Endothelial cell of umbilical vein (primary cell): Measurements from ENCODE around the gene OSTC. TPM values are rescaled to one million over a fixed set of nuclear protein-coding genes. Genes with fewer than 3 reads are reported as not detected.

Experiments used
- BruUV-seq: library from RNA; stranded (reverse); fragments of 400-500 nt; replicated peaks from 2 replicates; lab custom pipeline; 2021; lab: Mats Ljungman, UMichigan
- CTCF ChIA-PET: fragments of 300-600, 350-600 bp; sonication (Branson Sonifier 250); formaldehyde crosslinking; loops from one replicate; lab custom pipeline; 2021; ENCODE audit warnings: antibody characterized with exemption, inconsistent platforms; lab: Charles Lee
- POLR2A ChIA-PET: fragments of 300-600, 350-600 bp; sonication (Branson Sonifier 250); formaldehyde crosslinking; loops from one replicate; lab custom pipeline; 2021; ENCODE audit warnings: antibody characterized with exemption, inconsistent platforms; lab: Charles Lee
- DNase-seq: peaks from one replicate; pipeline ENCODE4 v3.0.0-alpha.2; 2011; ENCODE audit warnings: low read depth, low spot score
- FAIRE-seq: peaks from 2 replicates; lab custom pipeline; 2011; peaks lifted over from hg19 to GRCh38; lab: Jason Lieb, UNC
- H2AFZ ChIP-seq: 2 replicates; pipeline ENCODE4 v1.6.0; 2012; ENCODE audit warnings: low read depth, low read length, control low read depth, inconsistent platforms
- H3K27ac ChIP-seq: 2 replicates; pipeline ENCODE4 v1.5.1; 2011; ENCODE audit warnings: low read depth, mild to moderate bottlenecking, control low read depth, low read length, moderate library complexity; ENCODE audit not compliant: insufficient read depth
- H3K27me3 ChIP-seq, 2 experiments: 2 replicates each; pipeline versions ENCODE4 v1.6.0 to v1.6.1; 2011; ENCODE audit warnings: low read length in 2 of 2, mixed read lengths in 1 of 2; ENCODE audit not compliant: control insufficient read depth in 2 of 2, insufficient read depth in 2 of 2
- H3K36me3 ChIP-seq, 2 experiments: 2 replicates in 1 of 2; 3 replicates in 1 of 2; pipeline ENCODE4 v1.5.1; 2011; ENCODE audit warnings: low read length in 2 of 2, mild to moderate bottlenecking in 1 of 2, moderate library complexity in 1 of 2; ENCODE audit not compliant: control insufficient read depth in 2 of 2, insufficient read depth in 2 of 2; ENCODE audit errors: extremely low read depth in 1 of 2
- H3K4me1 ChIP-seq: 3 replicates; pipeline ENCODE4 v1.5.1; 2011; ENCODE audit warnings: mild to moderate bottlenecking, low read length; ENCODE audit not compliant: control insufficient read depth, insufficient read depth; ENCODE audit errors: extremely low read depth
- H3K4me2 ChIP-seq: 2 replicates; pipeline ENCODE4 v1.6.1; 2011; ENCODE audit warnings: low read length, control low read depth, mixed read lengths; ENCODE audit not compliant: insufficient read depth
- H3K4me3 ChIP-seq, 3 experiments: fragments of 200-600 bp in 1 of 3; sonication (generic), shearing (Covaris generic) in 1 of 3; replicated peaks in 1 of 3; 2 replicates each; pipeline ENCODE4 v1.5.1; 2011 to 2016; ENCODE audit warnings: control low read depth in 3 of 3, low read length in 3 of 3, mild to moderate bottlenecking in 2 of 3, inconsistent platforms in 1 of 3, low read depth in 1 of 3, moderate library complexity in 1 of 3; ENCODE audit not compliant: insufficient read depth in 1 of 3
- H3K79me2 ChIP-seq: 2 replicates; pipeline ENCODE4 v1.6.0; 2012; ENCODE audit warnings: low read length, inconsistent platforms; ENCODE audit not compliant: control insufficient read depth, insufficient read depth
- H3K9ac ChIP-seq: replicated peaks from 2 replicates; pipeline ENCODE3; 2011; ENCODE audit warnings: low read length, control low read depth; ENCODE audit not compliant: insufficient read depth; ENCODE audit errors: extremely low read depth
- H3K9me1 ChIP-seq: replicated peaks from 3 replicates; pipeline ENCODE4 v1.6.0; 2011; ENCODE audit warnings: mild to moderate bottlenecking, low read length; ENCODE audit not compliant: control insufficient read depth, insufficient read depth; ENCODE audit errors: extremely low read depth
- H3K9me3 ChIP-seq: replicated peaks from 2 replicates; pipeline ENCODE4 v1.5.1; 2012; ENCODE audit warnings: low read length, inconsistent platforms; ENCODE audit not compliant: control insufficient read depth, insufficient read depth
- H4K20me1 ChIP-seq: replicated peaks from 2 replicates; pipeline ENCODE3; 2011; ENCODE audit warnings: mild to moderate bottlenecking, low read length; ENCODE audit not compliant: control insufficient read depth, insufficient read depth; ENCODE audit errors: extremely low read depth
- CTCF ChIP-seq, 2 donors: IDR thresholded peaks; 1 replicate in 1 of 2; 2 replicates in 1 of 2; pipeline ENCODE4 v1.5.1; 2011; ENCODE audit warnings: low read length in 2 of 2, mild to moderate bottlenecking in 2 of 2, moderate library complexity in 2 of 2, control low read depth in 1 of 2, inconsistent platforms in 1 of 2, low read depth in 1 of 2; ENCODE audit not compliant: insufficient read depth in 1 of 2; ENCODE audit errors: extremely low read depth in 1 of 2
- EZH2 ChIP-seq: IDR thresholded peaks from 2 replicates; pipeline ENCODE4 v1.6.1; 2012; ENCODE audit warnings: borderline replicate concordance, low read depth, mild to moderate bottlenecking, moderate library complexity, low read length, inconsistent platforms; ENCODE audit not compliant: severe bottlenecking
- FOS ChIP-seq: IDR thresholded peaks from 2 replicates; pipeline ENCODE4 v1.6.1; 2011; ENCODE audit warnings: mild to moderate bottlenecking, low read length, moderate library complexity, borderline replicate concordance; ENCODE audit not compliant: insufficient read depth
- GATA2 ChIP-seq: IDR thresholded peaks from 2 replicates; pipeline ENCODE4 v1.7.0; 2011; ENCODE audit warnings: low read depth, mild to moderate bottlenecking, moderate library complexity, mixed read lengths, low read length; ENCODE audit not compliant: insufficient read length, insufficient read depth
- JUN ChIP-seq: IDR thresholded peaks from 2 replicates; pipeline ENCODE4 v1.6.1; 2011; ENCODE audit warnings: borderline replicate concordance, low read depth; ENCODE audit not compliant: insufficient read length, insufficient read depth
- MYC ChIP-seq: IDR thresholded peaks from one replicate; pipeline ENCODE4 v1.6.1; 2011; ENCODE audit warnings: mild to moderate bottlenecking, low read depth, low read length
- POLR2A ChIP-seq: IDR thresholded peaks from 2 replicates; pipeline ENCODE4 v1.6.1; 2012; ENCODE audit warnings: low read depth, mild to moderate bottlenecking, control low read depth, low read length
- POLR2AphosphoS5 ChIP-seq: IDR thresholded peaks from 2 replicates; pipeline ENCODE4 v1.6.1; 2012; ENCODE audit warnings: low read depth, mild to moderate bottlenecking, control low read depth, low read length, moderate library complexity; ENCODE audit not compliant: insufficient read depth
- dilution Hi-C: fragments of 300-500 bp; cut with MboI; formaldehyde crosslinking; loops from one replicate; pipeline ENCODE4 v1.15.0; 2019; ENCODE audit warnings: low sequenced_read_pairs; ENCODE audit not compliant: extremely low pct_ligation_motif_present
- intact Hi-C: fragments of 100-400 bp; cut with micrococcal nuclease; formaldehyde crosslinking; loops from one replicate; pipeline ENCODE4 v1.10.0; 2022
- polyA plus RNA-seq, 4 experiments: library from polyadenylated mRNA; depleted of rRNA in 3 of 4; stranded (reverse) in 3 of 4; unstranded in 1 of 4; fragments of >200 nt; gene quantifications; 2 replicates each; pipeline versions ENCODE4 v1.2.1 to v1.2.3, GENCODE V29; 2011 to 2012; ENCODE audit warnings: missing spikeins in 1 of 4
- total RNA-seq: library from RNA; stranded (reverse); gene quantifications from 2 replicates; pipeline ENCODE4 v1.2.3, GENCODE V29; 2021
- TF ChIP-seq, protein P1 (sequence below): IDR thresholded peaks from 2 replicates; pipeline ENCODE4 v1.6.1; 2011; ENCODE audit not compliant: insufficient read depth, insufficient read length

OSTC gene
- total and polyA plus RNA-seq, 2 donors (not counting 3 experiments of a cell fraction or from before 2014, with no cell fraction given) = 196 to 310 TPM

DNA sequence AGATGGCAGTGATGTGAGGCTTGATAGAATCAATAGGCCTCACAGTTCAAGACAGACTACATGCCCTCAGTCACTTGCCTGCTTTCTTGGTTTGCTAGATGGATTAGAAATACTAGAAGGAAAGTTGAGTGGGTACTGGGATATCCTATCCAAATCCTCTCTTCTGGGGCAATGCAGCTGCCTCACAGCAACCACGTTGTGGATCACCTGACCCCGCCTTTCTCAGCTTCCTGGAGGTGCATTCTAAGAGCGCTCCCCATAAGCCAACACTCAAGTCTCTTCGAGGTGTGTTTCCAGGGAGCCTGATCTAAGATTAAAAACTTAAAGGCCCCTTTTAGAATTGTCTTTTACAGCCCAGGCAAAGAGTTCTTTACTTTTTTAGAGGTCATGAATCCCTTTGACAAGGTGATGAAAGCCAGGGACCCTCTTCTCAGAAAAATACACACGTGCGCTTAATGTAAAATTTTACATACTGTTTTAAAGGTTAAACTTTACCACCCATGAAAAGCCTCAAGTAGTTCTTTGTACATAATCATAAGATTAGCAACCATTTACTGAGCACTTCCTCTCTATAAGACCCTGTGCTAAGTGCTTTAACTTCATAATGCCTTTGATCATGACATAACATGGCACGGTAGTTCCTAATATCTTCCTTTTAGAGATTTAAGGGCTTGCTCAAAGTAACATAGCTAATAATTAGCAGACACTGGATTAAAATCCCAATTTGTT is 30.9 kb upstream of the OSTC start:
- Histone ChIP-seq H3K9me1 (no peaks in the 10 kb centered on the region), H2AFZ (peak overlapping the region; percentile 85), H3K36me3 (peaks cover 6 to 15% of the 10 kb centered on the region in 2 experiments), H3K4me1 (peaks cover 23% of the 10 kb centered on the region), H3K4me2 (peak overlapping the region; percentile 57), H3K9me3 (no peaks in the 10 kb centered on the region), H3K4me3 (peak overlapping the region in 1 of 3 experiments; percentile 95), H3K79me2 (peaks cover 41% of the 10 kb centered on the region), H3K27ac (no peak overlapping the region), H4K20me1 (no peaks in the 10 kb centered on the region), H3K27me3 (no peaks in the 10 kb centered on the region), H3K9ac (no peak overlapping the region)
- TF ChIP-seq POLR2A (no peak), JUN (no peak), GATA2 (no peak), CTCF (IDR thresholded peaks at IDR 0.05; ENCODE audit: extremely low read depth in 1 of 2, insufficient read depth in 1 of 2, low read depth in 1 of 2, low read length in 2 of 2) (no peak), MYC (no peak), EZH2 (no peak), FOS (no peak), POLR2AphosphoS5 (no peak)
- TF ChIP-seq, protein P1, sequence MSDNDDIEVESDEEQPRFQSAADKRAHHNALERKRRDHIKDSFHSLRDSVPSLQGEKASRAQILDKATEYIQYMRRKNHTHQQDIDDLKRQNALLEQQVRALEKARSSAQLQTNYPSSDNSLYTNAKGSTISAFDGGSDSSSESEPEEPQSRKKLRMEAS = no peak
- no peak for FAIRE-seq
- no TSS peak for BruUV-seq
- DNase-seq = no peak
- CTCF ChIA-PET = interaction anchor here (1.2 to 2.0 kb wide), 3 partner anchors 27 to 47 kb away, joined by 3 to 9 read pairs (median 7); partner anchors contain the start of gene OSTC
- intact Hi-C loops = loop anchor here (1.0 kb wide), 3 partner anchors 27 to 47 kb away; partner anchors contain the start of gene OSTC
- dilution Hi-C loops = no loop called here
- POLR2A ChIA-PET = interaction anchor here (1.0 to 1.4 kb wide), 3 partner anchors 20 to 31 kb away, joined by 3 to 6 read pairs (median 3); partner anchors contain the start of gene OSTC
